Activated CD4-positive, alpha-beta T cell treated with anti-CD3 and anti-CD28 coated beads for 4 hours (primary cell): Measurements from ENCODE around the gene ZNF205.

Experiments used
- DNase-seq, 2 donors: peaks; one replicate each; pipeline ENCODE4 v3.0.0-alpha.2; 2020

Gene ZNF205

GRCh38 chr16:3085868-3086595, 26.4 kb upstream of the ZNF205 start:
- DNase-seq, result no peak

- peak in 1 of 2 donors; percentile 31 for DNase-seq
Measured at GRCh38 chr16:3086596-3087242, 25.7 kb upstream of the ZNF205 start.

- no peak for DNase-seq
Measured at GRCh38 chr16:3087243-3088235, 24.8 kb upstream of the ZNF205 start.

- DNase-seq, result no peak
Measured at GRCh38 chr16:3088450-3088849, 23.9 kb upstream of the ZNF205 start.

GRCh38 chr16:3088925-3089716, 23.3 kb upstream of the ZNF205 start:
- no peak for DNase-seq

GRCh38 chr16:3089717-3090592, 22.4 kb upstream of the ZNF205 start:
- no peak for DNase-seq

GRCh38 chr16:3091551-3091950, 20.8 kb upstream of the ZNF205 start:
- no peak for DNase-seq

- no peak for DNase-seq
Measured at GRCh38 chr16:3092501-3092941, 19.9 kb upstream of the ZNF205 start.

GRCh38 chr16:3094289-3095027, 17.9 kb upstream of the ZNF205 start:
- peak; percentile 47 to 60 for DNase-seq

GRCh38 chr16:3095869-3096268, 16.5 kb upstream of the ZNF205 start:
- DNase-seq, result peak; percentile 52 to 64

- no peak for DNase-seq
Measured at GRCh38 chr16:3096362-3096761, 16.0 kb upstream of the ZNF205 start.

GRCh38 chr16:3097266-3097665, 15.1 kb upstream of the ZNF205 start:
- DNase-seq, result no peak

- no peak for DNase-seq
Measured at GRCh38 chr16:3098459-3099394, 13.7 kb upstream of the ZNF205 start, which contains the start of gene ZSCAN10. Gene ZSCAN10 (minus strand): TSS chr16:3099294. CDS start chr16:3092937, 6,357 bp downstream.

GRCh38 chr16:3099395-3099731, 13.0 kb upstream of the ZNF205 start:
- no peak for DNase-seq

- peak; percentile 95 to 96 for DNase-seq
Measured at GRCh38 chr16:3099732-3100499, 12.5 kb upstream of the ZNF205 start.

- peak; percentile 34 to 49 for DNase-seq
Measured at GRCh38 chr16:3101018-3101840, 11.2 kb upstream of the ZNF205 start.

- peak in 1 of 2 donors; percentile 28 for DNase-seq
Measured at GRCh38 chr16:3101841-3102470, 10.4 kb upstream of the ZNF205 start.
